DMS 273 (cell line): ENCODE results near the gene SLC27A1.
"Not testable (repeated sequence)": the region's sequence is repeated elsewhere in the genome, so short reads cannot be mapped to it uniquely, and the experiment has no call there.

Experiments
- DNase-seq: peaks from one replicate; lab custom pipeline; 2025; ENCODE audit not compliant: unreplicated experiment; lab: John Stamatoyannopoulos, UW

Gene SLC27A1

DNA sequence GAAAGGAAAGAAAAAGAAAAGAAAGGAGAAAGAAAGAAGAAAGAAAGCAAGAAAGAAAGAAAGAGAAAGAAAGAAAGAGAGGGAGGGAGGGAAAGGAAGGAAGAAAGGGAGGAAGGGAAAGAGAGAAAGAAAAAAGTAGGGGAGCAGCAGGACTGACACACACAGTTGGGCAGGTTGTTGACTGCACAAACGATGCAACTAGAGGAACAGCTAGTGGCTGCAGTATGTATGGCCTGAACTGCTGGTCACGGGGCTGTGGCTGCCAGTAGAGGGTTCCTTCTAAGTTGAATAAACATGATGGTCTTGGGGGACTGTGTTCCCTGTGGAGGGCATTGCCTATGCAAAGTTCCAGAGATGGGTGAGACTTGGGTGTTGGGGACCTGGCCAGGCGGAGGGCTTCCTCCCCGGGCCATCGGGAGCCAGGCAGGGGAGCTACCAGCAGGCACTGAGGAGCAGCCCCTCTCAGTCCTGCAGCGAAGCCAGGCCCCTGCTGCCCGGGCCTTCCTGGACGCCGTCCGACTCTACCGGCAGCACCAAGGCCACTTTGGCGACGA is 68.4 kb downstream of the SLC27A1 start:
- no peak for DNase-seq

GRCh38 chr19:17539238-17540117 is 69.2 kb downstream of the SLC27A1 start:
- peak; percentile 98 for DNase-seq

- no peak for DNase-seq
Measured at GRCh38 chr19:17540174-17540573, 69.8 kb downstream of the SLC27A1 start.

GRCh38 chr19:17541184-17541759 is 70.9 kb downstream of the SLC27A1 start:
- DNase-seq: no peak

GRCh38 chr19:17542042-17542441 is 71.7 kb downstream of the SLC27A1 start:
- no peak for DNase-seq

DNA sequence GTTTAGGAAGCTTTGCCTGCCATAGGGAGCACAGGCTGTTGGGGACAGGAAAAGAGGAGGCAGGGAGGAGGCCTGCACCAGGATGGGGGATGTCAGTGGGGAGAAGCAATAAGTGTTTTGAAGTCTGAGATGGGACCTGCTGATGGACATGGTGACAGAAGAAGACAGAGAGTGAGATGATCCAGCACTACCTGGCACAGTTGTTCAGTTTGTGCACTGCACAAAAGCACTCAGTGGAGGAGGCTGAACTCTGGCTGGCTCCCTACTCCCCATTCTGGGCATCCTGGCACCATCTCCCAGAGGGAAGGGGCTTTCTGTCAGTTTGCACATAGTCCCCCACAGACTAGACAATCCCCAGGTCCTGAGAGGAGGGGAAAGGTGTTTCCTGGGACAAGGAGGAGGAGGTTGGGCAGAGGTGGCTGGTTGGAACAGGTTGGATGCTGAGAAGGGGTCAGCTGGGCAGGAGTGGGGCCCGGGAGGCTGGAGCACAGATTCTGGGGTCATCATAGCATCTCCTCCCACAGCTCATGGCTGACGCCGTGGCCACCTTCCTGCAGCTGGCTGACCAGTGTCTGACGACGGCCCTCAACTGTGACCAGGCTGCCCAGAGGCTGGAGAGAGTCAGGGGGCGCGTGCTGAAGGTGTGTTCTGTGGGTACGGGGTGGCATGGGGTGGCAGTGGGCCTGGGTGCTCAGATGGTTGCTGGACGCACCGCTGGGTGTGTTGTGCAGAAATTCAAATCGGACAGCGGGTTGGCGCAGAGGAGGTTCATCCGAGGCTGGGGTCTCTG is 72.7 kb downstream of the SLC27A1 start:
- no peak for DNase-seq

DNA sequence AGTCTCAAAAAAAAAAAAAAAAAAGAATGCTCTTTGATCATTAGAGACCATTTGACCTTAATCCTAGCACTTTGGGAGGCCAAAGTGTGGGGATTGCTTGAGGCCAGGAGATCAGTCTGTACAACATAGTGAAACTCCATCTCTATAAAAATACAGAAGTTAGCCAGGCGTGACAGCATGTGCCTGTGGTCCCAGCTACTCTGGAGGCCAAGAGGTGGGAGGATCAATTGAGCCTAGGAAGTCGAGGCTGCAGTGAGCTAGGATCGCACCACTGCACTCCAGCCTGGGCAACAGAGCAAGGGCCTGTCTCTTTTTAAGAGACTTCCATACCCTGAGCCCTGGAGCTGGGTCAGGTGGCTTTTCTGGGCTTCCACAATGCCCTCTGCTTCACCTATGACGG is 73.7 kb downstream of the SLC27A1 start:
- DNase-seq: no peak

DNA sequence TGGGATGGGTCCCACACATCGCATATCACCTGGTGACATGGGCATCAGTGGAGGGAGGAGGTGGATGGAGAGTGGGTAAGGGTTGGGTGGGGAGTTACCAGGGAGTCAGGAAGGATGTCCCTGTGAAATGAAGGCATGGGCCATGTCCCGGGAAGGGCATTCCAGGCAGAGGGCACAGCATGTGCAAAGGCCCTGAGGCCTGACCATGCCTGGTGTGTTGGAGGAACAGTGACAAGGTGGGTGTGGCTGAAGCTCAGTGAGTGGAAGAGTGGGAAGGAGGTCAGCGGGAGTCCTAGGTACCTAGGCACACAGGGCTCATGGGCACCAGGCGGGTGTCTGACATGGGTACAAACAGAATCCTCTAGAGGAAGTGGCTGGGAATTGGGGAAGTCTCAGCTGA is 74.1 kb downstream of the SLC27A1 start:
- DNase-seq: no peak

DNA sequence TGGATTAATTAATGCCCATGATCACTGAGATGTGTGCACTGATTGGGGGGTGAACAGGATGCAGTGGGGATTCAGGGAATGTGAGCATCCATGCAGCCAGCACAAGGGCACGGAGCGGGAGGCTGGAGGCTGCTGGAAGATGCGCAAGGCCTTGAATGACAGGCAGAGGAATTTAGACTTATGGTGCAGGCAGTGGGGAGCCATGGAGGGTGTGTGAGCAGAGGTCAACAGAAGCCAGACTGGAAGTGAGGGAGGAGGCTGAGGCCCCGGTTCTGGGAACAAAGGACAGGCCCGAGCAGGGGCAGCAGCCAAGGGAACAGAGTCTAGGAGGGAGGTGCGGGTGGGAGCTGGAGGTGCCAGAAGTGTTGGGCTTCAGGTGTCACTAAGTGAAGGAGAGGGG is 77.8 kb downstream of the SLC27A1 start:
- no peak for DNase-seq

DNA sequence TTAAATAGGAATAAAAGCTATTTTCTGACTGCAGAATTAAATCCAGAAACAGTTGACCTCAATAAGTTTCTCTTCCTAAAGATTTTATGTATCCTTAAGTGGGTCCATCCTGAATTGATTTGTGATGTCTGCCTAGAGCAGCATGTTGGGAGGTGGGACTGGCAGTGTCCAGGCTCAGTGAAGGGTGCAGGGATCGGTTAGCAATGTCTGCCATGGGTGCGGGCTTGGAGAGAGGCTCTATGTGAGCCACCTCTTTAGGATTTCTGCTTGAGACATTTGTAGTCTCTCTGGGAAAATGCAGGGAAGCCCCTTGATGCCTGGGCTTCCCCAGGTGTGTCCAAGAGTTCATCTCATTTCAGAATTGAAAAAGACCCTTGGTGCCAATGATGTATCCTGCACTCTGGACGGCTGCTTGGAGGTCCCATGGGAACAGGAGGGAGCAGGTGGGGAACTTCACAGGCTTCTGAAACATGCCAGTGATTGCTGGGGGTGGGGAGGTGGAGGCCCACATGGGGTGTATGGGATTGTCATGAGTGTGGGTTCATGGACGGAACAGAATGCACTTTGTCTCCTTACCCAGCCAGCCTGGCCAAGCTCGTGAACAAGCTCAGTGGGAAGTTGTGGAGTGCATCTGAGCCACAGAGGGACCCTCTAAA is 78.9 kb downstream of the SLC27A1 start:
- peak; percentile 41 for DNase-seq

DNA sequence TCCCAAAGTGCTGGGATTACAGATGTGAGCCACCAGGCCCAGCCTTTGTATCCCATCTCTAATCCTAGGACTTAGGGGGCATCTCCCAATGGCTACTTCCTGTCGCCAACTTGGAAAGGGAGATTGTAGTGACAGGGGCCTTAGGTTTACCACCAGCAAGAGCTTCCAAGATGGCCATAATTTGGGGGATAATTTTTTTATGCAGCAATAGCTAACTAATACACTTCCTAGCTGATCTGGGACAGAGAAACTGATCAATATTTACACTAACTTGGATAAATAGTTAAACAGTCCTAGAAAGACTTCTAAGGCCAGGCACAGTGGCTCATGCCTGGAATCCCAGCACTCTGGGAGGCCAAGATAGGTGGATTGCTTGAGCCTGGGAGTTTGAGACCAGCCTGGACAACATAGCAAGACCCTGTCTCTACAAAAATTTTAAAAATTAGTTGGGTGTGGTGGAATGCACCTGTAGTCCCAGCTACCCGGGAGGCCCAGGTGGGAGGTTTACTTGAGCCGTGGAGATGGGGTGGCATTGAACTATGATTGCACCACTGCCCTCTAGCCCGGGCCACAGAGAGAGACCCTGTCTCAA is 79.8 kb downstream of the SLC27A1 start:
- no peak for DNase-seq

DNA sequence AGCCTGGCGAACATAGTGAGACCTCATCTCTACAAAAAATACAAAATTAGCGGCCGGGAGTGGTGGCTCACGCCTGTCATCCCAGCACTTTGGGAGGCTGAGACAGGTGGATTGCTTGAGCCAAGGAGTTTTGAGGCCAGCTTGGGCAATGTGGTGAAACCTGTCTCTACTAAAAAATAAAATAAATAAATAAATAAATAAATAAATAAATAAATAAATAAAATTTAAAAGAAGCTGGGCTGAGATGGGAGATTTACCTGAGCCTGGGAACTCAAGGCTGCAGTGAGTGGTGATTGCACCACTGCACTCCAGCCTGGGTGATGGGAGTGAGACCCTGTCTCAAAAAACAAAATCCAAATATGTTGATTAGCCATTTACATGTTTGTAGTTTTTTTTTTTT is 82.4 kb downstream of the SLC27A1 start:
- not testable (repeated sequence) for DNase-seq

GRCh38 chr19:17553256-17553655 is 82.9 kb downstream of the SLC27A1 start:
- peak; percentile 96 for DNase-seq

GRCh38 chr19:17554968-17555479 is 84.7 kb downstream of the SLC27A1 start:
- no peak for DNase-seq

DNA sequence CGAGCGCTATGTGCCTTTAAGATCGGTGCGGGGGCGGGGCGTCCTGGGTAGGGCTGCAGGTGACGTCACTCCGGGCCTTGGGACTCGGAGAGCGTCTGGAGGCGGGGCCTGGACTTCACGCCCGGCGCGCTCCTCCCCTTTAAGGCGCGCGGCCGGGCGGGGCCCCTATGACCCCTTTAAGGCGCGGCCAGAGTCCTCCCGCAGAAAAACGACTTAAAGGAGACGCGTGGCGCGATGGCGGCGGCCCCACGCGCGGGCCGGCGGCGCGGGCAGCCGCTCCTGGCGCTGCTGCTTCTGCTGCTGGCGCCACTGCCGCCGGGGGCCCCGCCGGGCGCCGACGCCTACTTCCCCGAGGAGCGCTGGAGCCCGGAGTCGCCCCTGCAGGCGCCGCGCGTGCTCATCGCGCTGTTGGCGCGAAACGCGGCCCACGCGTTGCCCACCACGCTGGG is 85.2 kb downstream of the SLC27A1 start, which contains the start of gene COLGALT1:
COLGALT1 (plus strand) TSS at position 170 of the 449 bp plus-strand sequence; CDS start at position 235, 65 bp downstream.
- DNase-seq: peak; percentile 99
